Motor neuron (in vitro differentiated cells): Measurements from ENCODE around the gene CATSPERB. TPM values are rescaled to one million over a fixed set of nuclear protein-coding genes. Genes with fewer than 3 reads are reported as not detected.
"Not testable (repeated sequence)": the region's sequence is repeated elsewhere in the genome, so short reads cannot be mapped to it uniquely, and the experiment has no call there.

Experiments used
- ATAC-seq, 8 experiments: fragments of 200-7000 bp; cut with Tn5 transposase; replicated peaks in 6 of 8; 2 replicates each; pipeline ENCODE4 v1.8.0; 2021; ENCODE audit warnings: mild to moderate bottlenecking in 8 of 8, moderate library complexity in 8 of 8
- H3K27ac ChIP-seq, 2 donors: fragments of 250-450 bp; sonication (Bioruptor Pico); 2 replicates each; pipeline ENCODE4 v1.9.0; 2021; ENCODE audit warnings: antibody characterized with exemption in 2 of 2, mild to moderate bottlenecking in 2 of 2, moderate library complexity in 1 of 2
- H3K4me1 ChIP-seq, 2 donors: fragments of 250-450 bp; sonication (Bioruptor Pico); replicated peaks in 1 of 2; 2 replicates each; pipeline ENCODE4 v1.6.1; 2021; ENCODE audit warnings: antibody characterized with exemption in 2 of 2, mild to moderate bottlenecking in 2 of 2, moderate library complexity in 1 of 2
- H3K4me3 ChIP-seq, 5 donors: fragments of 250-450 bp; sonication (Bioruptor Pico); 2 replicates each; pipeline ENCODE4 v1.9.0; 2021; ENCODE audit warnings: antibody characterized with exemption in 5 of 5, mild to moderate bottlenecking in 5 of 5, moderate library complexity in 4 of 5
- WGBS, 10 experiments: fragments of 450-650 bp; shearing (Covaris generic); methylation state at CpG; one replicate each; pipeline ENCODE4 v1.0.0; 2022; 5-methylcytosine and 5-hydroxymethylcytosine counted together
- in situ Hi-C, 9 experiments: fragments of 400-800 bp; cut with MboI; loops; one replicate each; pipeline ENCODE4 v1.15.0; 2021; ENCODE audit warnings: low sequenced_read_pairs in 9 of 9, low pct_unique_long_range_greater_than_20kb in 2 of 9; ENCODE audit not compliant: unreplicated experiment in 9 of 9
- total RNA-seq, 8 experiments: library from RNA; unstranded; fragments of 300-600 nt; gene quantifications; 2 replicates each; pipeline versions ENCODE4 v1.2.3 to v1.2.4, GENCODE V29; 2022

Gene CATSPERB
- total RNA-seq, 8 experiments from 2014 or later = 0.05 to 14.9 (median 0.41) TPM; not detected in 4

DNA sequence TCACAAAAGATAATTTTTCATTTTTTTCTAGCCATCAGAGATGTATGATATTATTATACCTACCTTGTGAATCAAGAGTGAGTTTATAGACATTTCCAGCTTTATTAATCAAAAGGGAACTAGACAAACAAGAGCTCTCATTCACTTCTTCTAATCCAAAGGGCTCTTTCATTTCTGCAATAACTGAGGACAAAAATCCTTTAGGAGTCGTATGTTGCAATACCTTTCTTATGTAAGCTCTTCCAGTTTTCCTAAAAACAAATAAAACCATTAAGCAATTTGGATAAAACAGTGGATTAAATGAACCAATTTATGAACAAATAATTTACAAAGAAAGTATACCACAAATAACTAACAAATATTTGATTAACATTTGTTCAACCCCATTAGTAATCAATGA lies 107.1 kb downstream of the CATSPERB start:
- 33 to 100% (median 88%) methylated on average over 1 of the region's 1 CpG for WGBS, 10 experiments
- ATAC-seq = no peak
- Histone ChIP-seq H3K4me3 (no peak overlapping the region), H3K4me1 (no peaks in the 10 kb centered on the region), H3K27ac (no peak overlapping the region)
- in situ Hi-C loops = no loop called here

DNA sequence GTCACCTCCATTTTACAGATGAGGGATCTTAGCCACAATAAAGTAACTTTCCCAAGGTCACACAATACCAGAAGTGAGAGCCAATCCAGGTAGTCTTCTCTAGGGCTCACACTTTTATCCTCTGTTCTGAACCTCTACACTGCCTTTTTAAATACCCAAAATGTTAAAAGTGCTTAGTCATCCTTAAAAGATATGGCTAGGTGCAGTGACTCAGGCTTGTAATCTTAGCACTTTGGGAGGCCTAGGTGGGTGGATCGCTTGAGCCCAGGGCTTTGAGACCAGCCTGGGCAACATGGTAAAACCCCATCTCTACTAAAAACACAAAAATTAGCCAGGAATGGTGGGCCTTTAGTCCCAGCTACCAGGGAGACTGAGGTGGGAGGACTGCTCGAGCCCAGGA lies 117.7 kb downstream of the CATSPERB start:
- Histone ChIP-seq H3K27ac (no peak overlapping the region), H3K4me1 (no peaks in the 10 kb centered on the region), H3K4me3 (no peak overlapping the region)
- in situ Hi-C loops = no loop called here
- WGBS, 10 experiments = 0 to 100% (median 50%) methylated on average over 1 to 2 of the region's 2 CpGs; no CpG with 5 or more reads in 5 of the 10 experiments
- ATAC-seq = peak in 2 of 8 experiments; percentile 56 to 61

- Histone ChIP-seq H3K27ac (no peak overlapping the region), H3K4me3 (no peak overlapping the region), H3K4me1 (no peaks in the 10 kb centered on the region)
- ATAC-seq = peak in 3 of 8 experiments; percentile 36 to 76 (median 41)
- in situ Hi-C loops = no loop called here
- WGBS, 10 experiments = 54 to 95% (median 87%) methylated on average over 2 to 5 of the region's 6 CpGs; no CpG with 5 or more reads in 1 of the 10 experiments
Measured at GRCh38 chr14:91613459-91614112, 118.3 kb downstream of the CATSPERB start.

GRCh38 chr14:91611528-91611927 lies 120.4 kb downstream of the CATSPERB start:
- in situ Hi-C loops = no loop called here
- H3K4me3 ChIP-seq = no peak overlapping the region
- H3K4me1 ChIP-seq = no peaks in the 10 kb centered on the region
- no peak overlapping the region for H3K27ac ChIP-seq
- no peak for ATAC-seq
- WGBS, 10 experiments = 50 to 100% (median 78%) methylated on average over 1 to 2 of the region's 2 CpGs; no CpG with 5 or more reads in 4 of the 10 experiments

GRCh38 chr14:91609161-91609560 lies 122.7 kb downstream of the CATSPERB start:
- in situ Hi-C loops = no loop called here
- ATAC-seq = peak in 1 of 8 experiments; percentile 54
- Histone ChIP-seq H3K4me1 (no peaks in the 10 kb centered on the region), H3K27ac (no peak overlapping the region), H3K4me3 (no peak overlapping the region)
- 37 to 100% (median 65%) methylated on average over 1 to 3 of the region's 3 CpGs for WGBS, 10 experiments

GRCh38 chr14:91607322-91608047 lies 124.4 kb downstream of the CATSPERB start:
- WGBS, 10 experiments = 60 to 100% (median 82%) methylated on average over 1 to 7 of the region's 9 CpGs

GRCh38 chr14:91606851-91607250 lies 125.0 kb downstream of the CATSPERB start:
- in situ Hi-C loops = no loop called here
- no peaks in the 10 kb centered on the region for H3K4me1 ChIP-seq
- no peak for ATAC-seq
- 50 to 100% (median 79%) methylated on average over 1 to 3 of the region's 3 CpGs; no CpG with 5 or more reads in 6 of the 10 experiments for WGBS, 10 experiments
- no peak overlapping the region for H3K4me3 ChIP-seq
- H3K27ac ChIP-seq = no peak overlapping the region

More at GRCh38 chr14:91607322-91608047, 124.4 kb downstream of the CATSPERB start:
- Histone ChIP-seq H3K4me3 (no peak overlapping the region), H3K4me1 (no peaks in the 10 kb centered on the region), H3K27ac (no peak overlapping the region)
- in situ Hi-C loops = no loop called here
- no peak for ATAC-seq

DNA sequence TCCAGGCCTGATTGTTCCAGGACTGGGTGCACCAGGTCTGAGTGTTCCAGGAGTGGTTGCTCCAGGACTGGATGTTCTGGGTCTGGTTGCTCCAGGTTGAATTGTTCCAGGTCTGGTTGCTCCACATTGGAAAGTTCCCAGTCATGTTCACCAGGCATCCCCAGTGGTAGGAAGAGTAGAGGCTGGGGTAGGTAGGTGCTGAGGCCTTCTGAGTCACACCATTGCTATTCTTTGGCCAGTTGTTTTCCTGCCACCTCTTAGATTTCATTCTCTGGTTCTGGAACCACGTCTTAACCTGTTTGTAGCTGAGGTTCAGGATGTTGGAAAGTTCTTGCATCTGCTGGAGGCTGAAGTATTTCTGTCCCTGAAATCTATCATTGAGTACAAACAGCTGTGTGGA lies 127.3 kb downstream of the CATSPERB start:
- H3K4me3 ChIP-seq, H3K4me1 ChIP-seq, H3K27ac ChIP-seq, ATAC-seq, in situ Hi-C loops: not testable (repeated sequence)
- WGBS, 10 experiments = 80% methylated on average over 1 of the region's 1 CpG; no CpG with 5 or more reads in 9 of the 10 experiments

DNA sequence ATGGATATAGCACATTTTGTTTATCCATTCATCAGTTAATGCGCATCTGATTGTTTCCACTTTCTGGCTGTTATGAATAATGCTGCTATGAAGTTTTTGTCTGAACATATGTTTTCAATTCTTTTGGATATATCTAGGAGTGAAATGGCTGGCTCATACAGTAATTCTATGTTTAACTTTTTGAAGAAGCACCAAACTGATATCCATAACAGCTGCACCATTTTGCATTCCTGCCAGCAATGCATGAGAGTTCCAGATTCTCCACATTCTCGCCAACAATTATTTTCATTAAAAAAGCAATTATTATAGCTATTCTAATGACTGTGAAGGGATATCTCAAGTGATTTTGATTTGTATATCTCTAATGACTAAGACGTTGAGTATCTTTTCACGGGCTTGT lies 131.9 kb downstream of the CATSPERB start:
- H3K27ac ChIP-seq = no peak overlapping the region
- no peak overlapping the region for H3K4me3 ChIP-seq
- no peaks in the 10 kb centered on the region for H3K4me1 ChIP-seq
- in situ Hi-C loops = no loop called here
- WGBS, 10 experiments = 0 to 97% (median 64%) methylated on average over 1 to 4 of the region's 4 CpGs
- ATAC-seq = peak in 3 of 8 experiments; percentile 49 to 69 (median 54)

- no peaks in the 10 kb centered on the region for H3K4me1 ChIP-seq
- WGBS, 10 experiments = 14 to 100% (median 93%) methylated on average over 1 of the region's 1 CpG; no CpG with 5 or more reads in 1 of the 10 experiments
- no peak overlapping the region for H3K4me3 ChIP-seq
- H3K27ac ChIP-seq = no peak overlapping the region
- no peak for ATAC-seq
- in situ Hi-C loops = no loop called here
Measured at GRCh38 chr14:91595736-91596135, 136.2 kb downstream of the CATSPERB start.

DNA sequence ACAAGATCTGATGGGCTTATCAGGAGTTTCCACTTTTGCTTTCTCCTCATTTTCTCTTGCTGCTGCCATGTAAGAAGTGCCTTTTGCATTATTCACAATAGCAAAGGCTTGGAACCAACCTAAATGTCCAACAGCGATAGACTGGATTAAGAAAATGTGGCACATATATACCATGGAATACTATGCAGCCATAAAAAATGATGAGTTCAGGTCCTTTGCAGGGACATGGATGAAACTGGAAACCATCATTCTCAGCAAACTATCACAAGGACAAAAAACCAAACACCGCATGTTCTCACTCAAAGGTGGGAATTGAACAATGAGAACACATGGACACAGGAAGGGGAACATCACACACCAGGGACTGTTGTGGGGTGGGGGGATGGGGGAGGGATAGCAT lies 137.9 kb downstream of the CATSPERB start:
- H3K27ac ChIP-seq, in situ Hi-C loops, H3K4me1 ChIP-seq, H3K4me3 ChIP-seq, ATAC-seq: not testable (repeated sequence)
- 0 to 100% (median 90%) methylated on average over 1 of the region's 2 CpGs; no CpG with 5 or more reads in 6 of the 10 experiments for WGBS, 10 experiments

- in situ Hi-C loops = no loop called here
- Histone ChIP-seq H3K4me1 (peaks cover 5 to 15% of the 10 kb centered on the region in 2 donors), H3K27ac (no peak overlapping the region), H3K4me3 (no peak overlapping the region)
- peak in 3 of 8 experiments; percentile 29 to 94 (median 92) for ATAC-seq
- 0 to 80% methylated on average over 1 of the region's 1 CpG; no CpG with 5 or more reads in 8 of the 10 experiments for WGBS, 10 experiments
Measured at GRCh38 chr14:91586410-91586809, 145.5 kb downstream of the CATSPERB start.

DNA sequence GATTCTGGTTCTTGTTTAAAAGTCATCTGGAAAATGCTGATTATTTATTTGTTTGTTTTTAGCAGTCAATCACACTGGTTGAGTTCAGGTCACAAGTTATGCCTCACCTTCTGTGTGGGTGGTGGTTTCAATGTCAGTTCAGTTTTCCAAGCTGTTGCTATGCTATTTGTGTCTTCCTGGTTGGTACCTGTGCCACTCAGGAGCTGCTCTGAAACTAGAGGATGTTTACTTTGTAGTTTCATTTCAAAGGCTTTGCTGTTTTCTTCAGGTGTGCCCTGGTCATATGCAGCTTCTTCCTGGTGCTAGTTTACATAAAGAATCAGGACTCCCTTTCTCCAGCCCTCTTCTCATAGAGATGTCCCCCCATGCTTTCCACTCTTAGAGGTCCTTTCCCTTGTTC lies 146.0 kb downstream of the CATSPERB start:
- H3K4me1 ChIP-seq = peaks cover 11 to 21% of the 10 kb centered on the region in 2 donors
- H3K4me3 ChIP-seq = no peak overlapping the region
- H3K27ac ChIP-seq = no peak overlapping the region
- ATAC-seq = no peak
- in situ Hi-C loops = no loop called here
